NCI-H1417 (cell line): ENCODE measurements around the gene CD6.

Experiments
- DNase-seq, 3 experiments: peaks; one replicate each; lab custom pipeline; 2025; lab: John Stamatoyannopoulos, UW

Gene CD6

GRCh38 chr11:60971520-60971919 lies at the start of gene CD6:
Gene CD6 (plus strand): TSS chr11:60971680. CDS start chr11:60971866, 186 bp downstream.
- DNase-seq: no peak

GRCh38 chr11:60921777-60922335 lies 49.6 kb upstream of the CD6 start:
- DNase-seq: no peak

- no peak for DNase-seq
Observed at GRCh38 chr11:60922906-60923305, 48.6 kb upstream of the CD6 start.

GRCh38 chr11:60923326-60923725 lies 48.2 kb upstream of the CD6 start:
- peak in 1 of 3 experiments; percentile 14 for DNase-seq

GRCh38 chr11:60923800-60924109 lies 47.7 kb upstream of the CD6 start:
- no peak for DNase-seq

- DNase-seq: peak; percentile 76 to 87 (median 84)
Observed at GRCh38 chr11:60924110-60924905, 47.2 kb upstream of the CD6 start, which contains the start of gene TMEM132A. Gene TMEM132A (plus strand): TSS chr11:60924460. CDS start chr11:60924634, 174 bp downstream.

- peak; percentile 43 to 89 (median 81) for DNase-seq
Observed at GRCh38 chr11:60924906-60925853, 46.3 kb upstream of the CD6 start.

GRCh38 chr11:60925868-60926267 lies 45.6 kb upstream of the CD6 start:
- peak in 2 of 3 experiments; percentile 40 to 64 for DNase-seq

- peak in 1 of 3 experiments; percentile 18 for DNase-seq
Observed at GRCh38 chr11:60926500-60926899, 45.0 kb upstream of the CD6 start.

GRCh38 chr11:60927061-60927592 lies 44.4 kb upstream of the CD6 start:
- DNase-seq: no peak

- DNase-seq: no peak
Observed at GRCh38 chr11:60927600-60927999, 43.9 kb upstream of the CD6 start.

GRCh38 chr11:60928563-60929001 lies 42.9 kb upstream of the CD6 start:
- DNase-seq: no peak

GRCh38 chr11:60929764-60930163 lies 41.7 kb upstream of the CD6 start:
- DNase-seq: no peak

- DNase-seq: no peak
Observed at GRCh38 chr11:60930394-60930793, 41.1 kb upstream of the CD6 start.

GRCh38 chr11:60931917-60932316 lies 39.6 kb upstream of the CD6 start:
- DNase-seq: no peak

- DNase-seq: no peak
Observed at GRCh38 chr11:60932605-60933356, 38.7 kb upstream of the CD6 start.

- no peak for DNase-seq
Observed at GRCh38 chr11:60933416-60934123, 37.9 kb upstream of the CD6 start.

- DNase-seq: no peak
Observed at GRCh38 chr11:60934124-60934789, 37.2 kb upstream of the CD6 start.

GRCh38 chr11:60934790-60935605 lies 36.5 kb upstream of the CD6 start:
- no peak for DNase-seq
